Activated CD4-positive, alpha-beta T cell treated with anti-CD3 and anti-CD28 coated beads for 4 hours (primary cell): ENCODE data around the gene NIPAL3.
A peak's percentile ranks its signal among the peaks of the same experiment; 100 is the strongest.
"Not testable (repeated sequence)": the region's sequence is repeated elsewhere in the genome, so short reads cannot be mapped to it uniquely, and the experiment has no call there.

Source experiments
- DNase-seq, 2 donors: peaks; one replicate each; pipeline ENCODE4 v3.0.0-alpha.2; 2020

The NIPAL3 gene

GRCh38 chr1:24463776-24464735 is 48.5 kb downstream of the NIPAL3 start:
- no peak for DNase-seq

GRCh38 chr1:24465099-24465498 is 49.5 kb downstream of the NIPAL3 start:
- no peak for DNase-seq

DNA sequence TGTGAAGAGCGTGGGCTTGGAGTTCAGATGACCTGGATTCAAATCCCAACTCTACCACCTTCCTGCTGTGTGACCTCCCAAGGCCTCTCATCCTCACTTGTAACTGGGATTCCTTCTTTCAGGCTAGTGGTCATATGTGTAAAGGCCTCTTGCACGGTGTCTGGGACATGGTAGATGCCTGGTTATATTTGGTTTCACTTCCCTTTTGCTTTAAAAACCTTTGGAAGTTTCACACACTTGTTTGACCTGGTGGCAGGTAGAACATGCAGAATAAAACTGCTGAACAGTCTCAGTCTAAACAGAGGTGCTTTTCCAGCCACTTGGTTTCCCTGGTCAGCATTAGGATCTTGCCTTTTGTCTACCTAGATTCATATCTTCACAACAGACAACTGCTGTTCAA is 50.0 kb downstream of the NIPAL3 start:
- DNase-seq = no peak

- DNase-seq = no peak
Measured at GRCh38 chr1:24468685-24469316, 53.2 kb downstream of the NIPAL3 start.

- no peak for DNase-seq
Measured at GRCh38 chr1:24470592-24470991, 55.0 kb downstream of the NIPAL3 start.

GRCh38 chr1:24472527-24473251 is 57.1 kb downstream of the NIPAL3 start:
- DNase-seq = no peak

GRCh38 chr1:24474193-24474592 is 58.6 kb downstream of the NIPAL3 start:
- no peak for DNase-seq

DNA sequence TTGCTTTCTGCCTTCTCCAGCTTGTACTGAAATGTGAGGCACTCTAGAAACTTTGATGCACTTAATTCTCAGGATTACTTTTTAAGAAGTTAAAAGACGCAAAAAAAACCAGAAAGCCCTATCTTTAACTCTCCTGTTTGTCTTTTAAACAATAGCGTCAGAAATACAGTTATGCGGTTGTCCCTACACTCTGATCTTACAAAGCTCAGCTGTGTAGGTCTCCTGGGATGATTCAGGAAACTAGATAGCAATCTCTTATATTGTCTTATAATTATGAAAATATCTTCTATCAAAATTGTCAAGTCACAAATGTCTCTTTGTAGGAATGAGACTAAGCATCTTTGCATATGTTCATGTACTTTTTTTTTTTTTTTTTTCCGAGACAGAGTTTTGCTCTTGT is 60.1 kb downstream of the NIPAL3 start:
- no peak for DNase-seq

DNA sequence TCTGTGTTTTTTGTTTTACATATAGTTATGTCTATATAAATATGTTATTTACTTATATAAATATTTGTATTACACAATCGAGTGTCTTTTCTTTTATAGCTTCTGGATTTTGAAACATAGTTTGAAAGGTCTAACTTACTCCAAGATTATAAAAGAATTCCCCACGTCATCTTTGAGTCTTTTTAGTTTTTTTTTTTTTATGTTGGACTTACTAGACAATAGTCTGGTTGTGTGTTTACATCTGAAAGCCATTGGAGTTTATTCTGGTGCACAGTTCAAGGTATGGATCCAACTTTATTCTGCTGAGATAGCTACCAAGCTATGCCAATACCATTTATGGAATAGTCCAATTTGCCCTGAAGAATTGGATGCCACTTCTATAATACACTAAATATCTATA is 61.0 kb downstream of the NIPAL3 start:
- no peak for DNase-seq

GRCh38 chr1:24477309-24477708 is 61.7 kb downstream of the NIPAL3 start:
- no peak for DNase-seq

DNA sequence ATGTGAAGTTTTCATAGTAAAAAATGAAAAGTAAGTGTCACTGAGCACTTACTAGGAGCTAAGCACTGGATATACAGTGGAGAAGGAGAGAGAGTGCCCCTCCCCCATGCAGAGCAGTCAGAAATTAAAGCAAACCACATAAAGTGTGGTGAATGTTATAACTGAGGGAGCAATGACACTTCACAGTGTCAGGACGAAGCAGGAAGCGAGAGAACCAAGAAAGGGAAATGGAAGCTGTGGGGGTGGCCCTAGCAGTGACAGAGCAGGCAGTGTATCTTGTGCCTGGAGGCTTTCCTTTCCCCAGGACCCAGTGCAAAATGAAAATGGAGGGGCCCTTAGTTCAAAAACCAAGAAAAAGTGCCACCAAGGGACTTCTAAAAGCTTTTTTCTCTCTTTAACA is 65.5 kb downstream of the NIPAL3 start:
- DNase-seq = peak; percentile 53 to 62

GRCh38 chr1:24481843-24482610 is 66.4 kb downstream of the NIPAL3 start:
- peak in 1 of 2 donors; percentile 12 for DNase-seq

DNA sequence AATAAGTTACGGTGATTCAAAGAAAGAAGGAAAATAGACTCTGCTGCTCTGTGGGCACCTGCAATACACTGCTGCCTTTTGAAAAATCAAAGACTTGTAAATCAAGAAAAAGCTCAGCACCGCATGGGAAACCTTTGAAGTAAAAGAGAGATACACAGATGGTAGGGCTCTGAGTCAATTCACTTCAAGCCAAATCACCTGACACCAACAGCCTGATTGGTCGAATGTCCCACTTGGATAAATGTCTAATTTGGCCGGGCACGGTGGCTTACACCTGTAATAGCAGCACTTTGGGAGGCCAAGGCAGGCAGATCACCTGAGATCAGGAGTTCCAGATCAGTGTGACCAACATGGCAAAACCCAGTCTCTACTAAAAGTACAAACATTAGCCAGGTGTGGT is 67.8 kb downstream of the NIPAL3 start:
- DNase-seq = peak in 1 of 2 donors; percentile 32

DNA sequence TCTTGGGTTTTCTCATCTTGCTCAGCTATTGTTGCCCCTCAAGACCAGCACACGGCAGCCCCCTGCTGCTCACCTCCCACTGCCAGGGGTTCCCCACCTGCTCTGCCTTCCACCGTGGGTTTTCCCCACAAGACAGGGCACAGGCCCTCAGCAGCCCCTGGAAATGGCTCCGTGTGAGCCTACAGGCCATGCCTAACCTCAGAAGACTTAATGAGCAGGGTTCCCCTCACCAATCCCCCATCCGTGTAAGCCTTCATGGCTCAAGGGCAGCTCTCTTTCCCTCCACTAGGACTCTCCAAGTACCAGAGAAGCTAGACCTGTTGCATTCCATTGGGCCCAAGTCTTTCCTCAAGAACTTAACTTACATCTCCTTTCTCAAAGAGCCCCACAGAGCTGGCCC is 68.6 kb downstream of the NIPAL3 start:
- DNase-seq = no peak

GRCh38 chr1:24486331-24487065 is 70.9 kb downstream of the NIPAL3 start:
- no peak for DNase-seq

- DNase-seq = no peak
Measured at GRCh38 chr1:24487455-24487854, 71.9 kb downstream of the NIPAL3 start.

- peak; percentile 71 to 74 for DNase-seq
Measured at GRCh38 chr1:24488159-24488558, 72.6 kb downstream of the NIPAL3 start.

DNA sequence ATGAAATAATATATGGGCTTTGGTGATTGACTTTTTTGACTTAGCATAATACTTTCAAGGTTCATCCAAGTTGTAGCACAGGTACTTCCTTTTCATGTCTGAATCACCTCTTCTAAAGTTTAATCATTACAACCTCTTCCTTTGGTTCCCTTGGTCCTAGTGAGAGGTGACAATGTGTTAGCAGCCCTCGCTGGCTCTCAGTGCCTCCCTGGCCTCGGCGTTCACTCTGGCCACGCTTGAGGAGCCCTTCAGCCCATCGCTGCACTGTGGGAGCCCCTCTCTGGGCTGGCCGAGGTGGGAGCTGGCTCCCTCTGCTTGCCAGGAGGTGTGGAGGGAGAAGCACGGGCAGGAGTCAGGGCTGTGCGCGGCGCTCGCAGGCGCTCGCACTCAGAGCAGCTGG is 74.1 kb downstream of the NIPAL3 start:
- no peak for DNase-seq

DNA sequence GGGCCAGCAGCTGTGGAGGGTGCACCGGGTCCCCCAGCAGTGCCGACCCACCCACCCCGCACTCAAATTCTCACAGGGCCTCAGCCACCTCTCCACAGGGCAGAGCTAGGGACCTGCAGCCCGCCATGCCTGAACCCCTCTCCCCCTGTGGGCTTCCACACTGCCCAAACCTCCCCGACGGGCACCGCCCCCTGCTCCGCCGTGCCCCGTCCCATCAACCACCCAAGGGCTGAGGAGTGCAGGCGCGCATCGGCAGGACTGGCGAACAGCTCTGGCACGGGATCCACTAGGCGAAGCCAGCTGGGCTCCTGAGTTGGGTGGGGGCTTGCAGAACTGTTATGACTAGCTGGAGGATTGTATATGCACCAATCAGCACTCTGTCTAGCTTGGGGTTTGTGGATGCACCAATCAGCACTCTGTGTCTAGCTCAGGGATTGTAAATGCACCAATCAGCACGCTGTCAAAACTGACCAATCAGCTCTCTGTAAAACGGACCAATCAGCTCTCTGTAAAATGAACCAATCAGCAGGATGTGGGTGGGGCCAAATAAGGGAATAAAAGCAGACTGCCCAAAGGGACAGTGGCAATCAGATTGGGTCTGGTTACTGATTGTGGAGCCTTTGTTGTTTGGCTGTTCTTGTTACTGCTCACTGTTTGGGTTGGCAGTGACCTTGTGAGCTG is 74.6 kb downstream of the NIPAL3 start:
- DNase-seq = no peak

DNA sequence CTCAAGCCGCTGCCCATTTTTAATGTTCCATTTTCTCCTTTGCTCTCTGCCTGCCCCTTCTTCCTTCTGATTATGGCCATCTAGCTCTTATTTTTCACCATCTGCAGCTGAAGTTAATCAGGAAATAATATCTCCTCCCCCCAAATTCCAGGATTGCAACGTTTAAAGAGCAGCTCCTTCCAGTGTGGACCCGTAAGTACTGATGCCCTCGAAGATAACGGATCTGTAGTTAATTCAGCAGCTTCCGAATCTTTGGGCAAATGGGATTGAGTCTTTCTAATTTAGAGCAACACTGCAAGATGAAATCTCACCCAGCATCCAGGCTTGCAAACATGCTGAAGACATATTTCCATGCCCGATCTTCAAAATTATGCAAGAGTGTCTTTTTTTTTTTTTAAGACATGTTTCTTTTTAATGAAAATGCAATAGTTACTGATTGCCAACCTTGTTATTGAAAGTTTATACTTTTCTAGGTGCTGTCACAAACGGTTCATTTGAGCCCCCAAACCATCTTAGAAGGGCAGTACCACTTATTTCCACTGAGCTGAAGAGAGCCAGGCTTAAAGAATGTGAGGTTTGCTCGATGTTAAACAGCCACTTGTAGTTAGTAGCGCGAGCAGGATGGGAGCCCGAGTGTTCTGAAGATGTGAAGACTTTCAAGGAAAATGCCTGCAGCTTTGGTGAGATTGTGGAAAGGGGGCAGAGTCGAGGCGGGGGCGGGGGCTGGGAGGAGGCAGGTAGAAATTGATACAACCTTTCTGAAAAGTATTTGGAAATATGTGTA is 76.2 kb downstream of the NIPAL3 start:
- no peak for DNase-seq

DNA sequence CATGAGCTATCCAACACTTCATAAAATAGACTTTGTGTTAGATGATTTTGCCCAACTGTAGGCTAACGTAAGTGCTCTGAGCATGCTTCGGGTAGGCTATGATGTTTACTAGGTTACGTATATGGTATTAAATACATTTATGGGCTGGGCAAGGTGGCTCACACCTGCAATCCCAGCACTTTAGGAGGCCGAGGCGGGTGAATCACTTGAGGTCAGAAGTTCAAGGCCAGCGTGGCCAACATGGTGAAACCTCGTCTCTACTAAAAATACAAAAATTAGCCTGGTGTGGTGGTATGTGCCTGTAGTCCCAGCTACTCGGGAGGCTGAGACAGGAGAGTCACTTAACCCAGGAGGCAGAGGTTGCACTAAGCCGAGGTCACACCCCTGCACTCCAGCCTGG is 77.3 kb downstream of the NIPAL3 start:
- not testable (repeated sequence) for DNase-seq
